Measurements from ENCODE around the gene MTHFS. TPM values are rescaled to one million over a fixed set of nuclear protein-coding genes. Genes with fewer than 3 reads are reported as not detected.
"Not testable (repeated sequence)": the region's sequence is repeated elsewhere in the genome, so short reads cannot be mapped to it uniquely, and the experiment has no call there.

The MTHFS gene
- total RNA-seq, 4 donors from 2014 or later = 4.3 to 10.9 (median 10.2) TPM

DNA sequence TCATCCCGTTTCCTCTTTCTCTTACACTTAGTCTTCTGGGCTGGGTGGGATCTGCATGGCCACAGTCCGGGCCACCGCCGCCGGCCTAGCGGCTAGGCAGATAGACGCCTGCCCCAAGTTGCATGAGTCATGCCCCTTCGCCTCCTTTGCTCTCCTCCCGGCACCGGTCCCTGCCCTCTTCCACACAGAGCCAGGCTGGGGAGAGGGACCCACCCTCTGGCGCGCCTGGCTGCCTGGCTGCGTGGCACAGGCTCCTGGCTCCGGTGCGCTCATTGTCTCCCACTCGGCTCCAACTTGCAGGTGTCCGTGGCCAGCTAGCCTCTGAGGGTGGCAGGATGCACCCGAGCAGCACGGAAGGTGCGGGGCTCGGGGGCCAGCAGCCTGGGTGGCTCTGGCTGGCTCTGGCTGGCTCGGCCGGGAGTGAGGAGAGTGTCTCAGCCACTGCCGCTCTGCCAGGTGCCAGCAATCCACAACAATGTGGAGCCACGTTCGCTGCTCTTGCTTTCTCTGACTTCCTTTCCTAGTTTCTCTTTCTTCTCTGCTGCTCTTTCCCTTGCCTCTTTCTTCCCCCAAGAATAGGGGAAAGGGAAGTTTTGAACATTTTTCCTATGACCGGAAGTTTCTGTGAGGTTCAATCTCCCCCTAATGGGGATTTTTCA lies 22.4 kb upstream of the MTHFS start:
- TF ChIP-seq, protein P1, sequence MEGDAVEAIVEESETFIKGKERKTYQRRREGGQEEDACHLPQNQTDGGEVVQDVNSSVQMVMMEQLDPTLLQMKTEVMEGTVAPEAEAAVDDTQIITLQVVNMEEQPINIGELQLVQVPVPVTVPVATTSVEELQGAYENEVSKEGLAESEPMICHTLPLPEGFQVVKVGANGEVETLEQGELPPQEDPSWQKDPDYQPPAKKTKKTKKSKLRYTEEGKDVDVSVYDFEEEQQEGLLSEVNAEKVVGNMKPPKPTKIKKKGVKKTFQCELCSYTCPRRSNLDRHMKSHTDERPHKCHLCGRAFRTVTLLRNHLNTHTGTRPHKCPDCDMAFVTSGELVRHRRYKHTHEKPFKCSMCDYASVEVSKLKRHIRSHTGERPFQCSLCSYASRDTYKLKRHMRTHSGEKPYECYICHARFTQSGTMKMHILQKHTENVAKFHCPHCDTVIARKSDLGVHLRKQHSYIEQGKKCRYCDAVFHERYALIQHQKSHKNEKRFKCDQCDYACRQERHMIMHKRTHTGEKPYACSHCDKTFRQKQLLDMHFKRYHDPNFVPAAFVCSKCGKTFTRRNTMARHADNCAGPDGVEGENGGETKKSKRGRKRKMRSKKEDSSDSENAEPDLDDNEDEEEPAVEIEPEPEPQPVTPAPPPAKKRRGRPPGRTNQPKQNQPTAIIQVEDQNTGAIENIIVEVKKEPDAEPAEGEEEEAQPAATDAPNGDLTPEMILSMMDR (IDR thresholded peaks at IDR 0.05) = no peak
- TF ChIP-seq POLR2AphosphoS5 (IDR thresholded peaks at IDR 0.05) (no peak), EP300 (IDR thresholded peaks at IDR 0.05) (no peak), POLR2A (IDR thresholded peaks at IDR 0.05) (no peak)
- Histone ChIP-seq H3K4me1 (peaks cover 9% of the 10 kb centered on the region), H3K27me3 (no peaks in the 10 kb centered on the region), H3K27ac (no peak overlapping the region), H3K9me3 (peaks cover 68% of the 10 kb centered on the region), H3K4me3 (no peak overlapping the region), H3K36me3 (peaks cover 18% of the 10 kb centered on the region)
- DNase-seq (ENCODE audit: low spot score in 2 of 2) = no peak
- 95% methylated on average over 23 of the region's 27 CpGs for WGBS

GRCh38 chr15:79918278-79918677 lies 21.5 kb upstream of the MTHFS start:
- H3K27ac ChIP-seq = no peak overlapping the region
- WGBS = 98% methylated on average over 11 of the region's 11 CpGs
- no peak overlapping the region for H3K4me3 ChIP-seq
- H3K4me1 ChIP-seq = peaks cover 8% of the 10 kb centered on the region
- peaks cover 18% of the 10 kb centered on the region for H3K36me3 ChIP-seq
- H3K27me3 ChIP-seq = no peaks in the 10 kb centered on the region
- H3K9me3 ChIP-seq = peaks cover 69% of the 10 kb centered on the region
- DNase-seq (ENCODE audit: low spot score in 2 of 2) = no peak
- TF ChIP-seq POLR2AphosphoS5 (IDR thresholded peaks at IDR 0.05) = no peak
- no peak for TF ChIP-seq POLR2A (IDR thresholded peaks at IDR 0.05)
- TF ChIP-seq, protein P1 (IDR thresholded peaks at IDR 0.05) = no peak
- no peak for TF ChIP-seq EP300 (IDR thresholded peaks at IDR 0.05)

GRCh38 chr15:79916502-79917132 lies 19.8 kb upstream of the MTHFS start:
- Histone ChIP-seq H3K36me3 (peaks cover 18% of the 10 kb centered on the region), H3K27me3 (no peaks in the 10 kb centered on the region), H3K4me3 (no peak overlapping the region), H3K9me3 (peaks cover 64% of the 10 kb centered on the region), H3K27ac (no peak overlapping the region), H3K4me1 (no peaks in the 10 kb centered on the region)
- no peak for DNase-seq (ENCODE audit: low spot score in 2 of 2)
- TF ChIP-seq POLR2A (IDR thresholded peaks at IDR 0.05) (no peak), EP300 (IDR thresholded peaks at IDR 0.05) (no peak), POLR2AphosphoS5 (IDR thresholded peaks at IDR 0.05) (no peak)
- TF ChIP-seq, protein P1 (IDR thresholded peaks at IDR 0.05) = no peak
- 73% methylated on average over 3 of the region's 3 CpGs for WGBS

GRCh38 chr15:79915776-79916501 lies 19.1 kb upstream of the MTHFS start:
- not testable (repeated sequence) for H3K4me1 ChIP-seq; DNase-seq (ENCODE audit: low spot score in 2 of 2); H3K27ac ChIP-seq; H3K4me3 ChIP-seq; H3K27me3 ChIP-seq
- H3K36me3 ChIP-seq = peaks cover 14% of the 10 kb centered on the region
- WGBS = 88% methylated on average over 3 of the region's 3 CpGs
- peaks cover 60% of the 10 kb centered on the region for H3K9me3 ChIP-seq

GRCh38 chr15:79914728-79915127 lies 17.9 kb upstream of the MTHFS start:
- H3K27me3 ChIP-seq = no peaks in the 10 kb centered on the region
- no peak for DNase-seq (ENCODE audit: low spot score in 2 of 2)
- no peaks in the 10 kb centered on the region for H3K4me1 ChIP-seq
- H3K36me3 ChIP-seq = peaks cover 6% of the 10 kb centered on the region
- H3K4me3 ChIP-seq = no peak overlapping the region
- peaks cover 50% of the 10 kb centered on the region for H3K9me3 ChIP-seq
- TF ChIP-seq POLR2AphosphoS5 (IDR thresholded peaks at IDR 0.05) = no peak
- TF ChIP-seq EP300 (IDR thresholded peaks at IDR 0.05) = no peak
- TF ChIP-seq, protein P1 (IDR thresholded peaks at IDR 0.05) = no peak
- no peak for TF ChIP-seq POLR2A (IDR thresholded peaks at IDR 0.05)
- no peak overlapping the region for H3K27ac ChIP-seq

- H3K27ac ChIP-seq; H3K36me3 ChIP-seq; H3K27me3 ChIP-seq; DNase-seq (ENCODE audit: low spot score in 2 of 2); H3K4me1 ChIP-seq; H3K4me3 ChIP-seq; H3K9me3 ChIP-seq: not testable (repeated sequence)
- 89% methylated on average over 4 of the region's 4 CpGs for WGBS
Observed at GRCh38 chr15:79909556-79910335, 12.9 kb upstream of the MTHFS start.
